ENCODE results near the gene SLC4A2.
"Not testable (repeated sequence)": the region's sequence is repeated elsewhere in the genome, so short reads cannot be mapped to it uniquely, and the experiment has no call there.

Gene SLC4A2

GRCh38 chr7:151024435-151025056 lies 34.8 kb upstream of the SLC4A2 start, which contains the start of gene ATG9B:
TSS of gene ATG9B (minus strand) at chr7:151024494. CDS start at chr7:151024423, 71 bp downstream.
- no peak for DNase-seq

- DNase-seq: no peak
Measured at GRCh38 chr7:151025924-151026671, 33.3 kb upstream of the SLC4A2 start.

- not testable (repeated sequence) for DNase-seq
Measured at GRCh38 chr7:151026771-151027727, 32.3 kb upstream of the SLC4A2 start.

- DNase-seq: not testable (repeated sequence)
Measured at GRCh38 chr7:151027728-151028130, 31.7 kb upstream of the SLC4A2 start.

- peak; percentile 99 for DNase-seq
Measured at GRCh38 chr7:151028131-151028947, 31.1 kb upstream of the SLC4A2 start, which contains the start of gene ABCB8. TSS of gene ABCB8 (plus strand) at chr7:151028450. CDS start at chr7:151028516, 66 bp downstream.

- no peak for DNase-seq
Measured at GRCh38 chr7:151028948-151029501, 30.4 kb upstream of the SLC4A2 start.

GRCh38 chr7:151031011-151031410 lies 28.4 kb upstream of the SLC4A2 start:
- DNase-seq: no peak

GRCh38 chr7:151032936-151033863 lies 26.2 kb upstream of the SLC4A2 start:
- DNase-seq: no peak

GRCh38 chr7:151033864-151034249 lies 25.5 kb upstream of the SLC4A2 start:
- no peak for DNase-seq

- DNase-seq: no peak
Measured at GRCh38 chr7:151034312-151035025, 24.9 kb upstream of the SLC4A2 start.

- DNase-seq: no peak
Measured at GRCh38 chr7:151035026-151035717, 24.2 kb upstream of the SLC4A2 start.

GRCh38 chr7:151035902-151036301 lies 23.5 kb upstream of the SLC4A2 start:
- DNase-seq: no peak

- peak; percentile 86 for DNase-seq
Measured at GRCh38 chr7:151038951-151039849, 20.2 kb upstream of the SLC4A2 start.

GRCh38 chr7:151039850-151040548 lies 19.4 kb upstream of the SLC4A2 start:
- DNase-seq: no peak

- no peak for DNase-seq
Measured at GRCh38 chr7:151040616-151041375, 18.6 kb upstream of the SLC4A2 start.

- DNase-seq: not testable (repeated sequence)
Measured at GRCh38 chr7:151043449-151043848, 15.9 kb upstream of the SLC4A2 start.

- DNase-seq: no peak
Measured at GRCh38 chr7:151043959-151044358, 15.4 kb upstream of the SLC4A2 start.
